Measurements from ENCODE around the gene ANO4.

Gene ANO4

GRCh38 chr12:100830003-100830795 is 35.6 kb downstream of the ANO4 start:
- Histone ChIP-seq H3K36me3 (replicated peaks; ENCODE audit: insufficient read depth, low read length) (no peaks in the 10 kb centered on the region), H3F3A (ENCODE audit: insufficient read depth, low read length) (no peaks in the 10 kb centered on the region), H3K4me1 (ENCODE audit: low read length) (no peaks in the 10 kb centered on the region), H3K79me2 (ENCODE audit: low read length) (no peaks in the 10 kb centered on the region), H3K9ac (ENCODE audit: low read length) (no peak overlapping the region), H3K4me3 (ENCODE audit: low read length) (no peak overlapping the region), H3K9me3 (replicated peaks; ENCODE audit: insufficient read depth, low read length) (no peaks in the 10 kb centered on the region), H3K9me2 (replicated peaks; ENCODE audit: insufficient read depth, low read length) (no peaks in the 10 kb centered on the region), H4K20me1 (ENCODE audit: insufficient read depth, low read length) (no peaks in the 10 kb centered on the region), H3K27me3 (replicated peaks; ENCODE audit: insufficient read depth, low read length) (no peaks in the 10 kb centered on the region), H3K27ac (ENCODE audit: low read length) (no peak overlapping the region), H2AFZ (ENCODE audit: low read length) (no peak overlapping the region), H3K4me2 (ENCODE audit: low read depth, low read length) (no peak overlapping the region)
- no peak for DNase-seq
- TF ChIP-seq EZH2 (optimal IDR thresholded peaks at IDR 0.05; ENCODE audit: low read depth, low read length) (no peak), EZH2phosphoT487 (IDR thresholded peaks at IDR 0.05; ENCODE audit: low read length) (no peak)
- TF ChIP-seq, protein P1, sequence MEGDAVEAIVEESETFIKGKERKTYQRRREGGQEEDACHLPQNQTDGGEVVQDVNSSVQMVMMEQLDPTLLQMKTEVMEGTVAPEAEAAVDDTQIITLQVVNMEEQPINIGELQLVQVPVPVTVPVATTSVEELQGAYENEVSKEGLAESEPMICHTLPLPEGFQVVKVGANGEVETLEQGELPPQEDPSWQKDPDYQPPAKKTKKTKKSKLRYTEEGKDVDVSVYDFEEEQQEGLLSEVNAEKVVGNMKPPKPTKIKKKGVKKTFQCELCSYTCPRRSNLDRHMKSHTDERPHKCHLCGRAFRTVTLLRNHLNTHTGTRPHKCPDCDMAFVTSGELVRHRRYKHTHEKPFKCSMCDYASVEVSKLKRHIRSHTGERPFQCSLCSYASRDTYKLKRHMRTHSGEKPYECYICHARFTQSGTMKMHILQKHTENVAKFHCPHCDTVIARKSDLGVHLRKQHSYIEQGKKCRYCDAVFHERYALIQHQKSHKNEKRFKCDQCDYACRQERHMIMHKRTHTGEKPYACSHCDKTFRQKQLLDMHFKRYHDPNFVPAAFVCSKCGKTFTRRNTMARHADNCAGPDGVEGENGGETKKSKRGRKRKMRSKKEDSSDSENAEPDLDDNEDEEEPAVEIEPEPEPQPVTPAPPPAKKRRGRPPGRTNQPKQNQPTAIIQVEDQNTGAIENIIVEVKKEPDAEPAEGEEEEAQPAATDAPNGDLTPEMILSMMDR (IDR thresholded peaks at IDR 0.05; ENCODE audit: low read length), result no peak

GRCh38 chr12:100833282-100833681 is 38.7 kb downstream of the ANO4 start:
- no peaks in the 10 kb centered on the region for H3K4me1 ChIP-seq (ENCODE audit: low read length)
- H3K79me2 ChIP-seq (ENCODE audit: low read length), result no peaks in the 10 kb centered on the region
- no peaks in the 10 kb centered on the region for H3K27me3 ChIP-seq (replicated peaks; ENCODE audit: insufficient read depth, low read length)
- H3F3A ChIP-seq (ENCODE audit: insufficient read depth, low read length), result no peaks in the 10 kb centered on the region
- H3K4me2 ChIP-seq (ENCODE audit: low read depth, low read length), result no peak overlapping the region
- no peaks in the 10 kb centered on the region for H3K9me2 ChIP-seq (replicated peaks; ENCODE audit: insufficient read depth, low read length)
- H3K4me3 ChIP-seq (ENCODE audit: low read length), result no peak overlapping the region
- H2AFZ ChIP-seq (ENCODE audit: low read length), result no peak overlapping the region
- TF ChIP-seq EZH2 (optimal IDR thresholded peaks at IDR 0.05; ENCODE audit: low read depth, low read length) (no peak), EZH2phosphoT487 (IDR thresholded peaks at IDR 0.05; ENCODE audit: low read length) (no peak)
- TF ChIP-seq, protein P1 (IDR thresholded peaks at IDR 0.05; ENCODE audit: low read length), result no peak
- no peak for DNase-seq
- H3K9ac ChIP-seq (ENCODE audit: low read length), result no peak overlapping the region
- no peaks in the 10 kb centered on the region for H4K20me1 ChIP-seq (ENCODE audit: insufficient read depth, low read length)
- H3K27ac ChIP-seq (ENCODE audit: low read length), result no peak overlapping the region
- no peaks in the 10 kb centered on the region for H3K36me3 ChIP-seq (replicated peaks; ENCODE audit: insufficient read depth, low read length)
- H3K9me3 ChIP-seq (replicated peaks; ENCODE audit: insufficient read depth, low read length), result no peaks in the 10 kb centered on the region

- Histone ChIP-seq H3K9me3 (replicated peaks; ENCODE audit: insufficient read depth, low read length) (no peaks in the 10 kb centered on the region), H2AFZ (ENCODE audit: low read length) (no peak overlapping the region), H3K27me3 (replicated peaks; ENCODE audit: insufficient read depth, low read length) (no peaks in the 10 kb centered on the region), H3K4me1 (ENCODE audit: low read length) (no peaks in the 10 kb centered on the region), H3K4me2 (ENCODE audit: low read depth, low read length) (no peak overlapping the region), H3K9me2 (replicated peaks; ENCODE audit: insufficient read depth, low read length) (no peaks in the 10 kb centered on the region), H3K79me2 (ENCODE audit: low read length) (no peaks in the 10 kb centered on the region), H4K20me1 (ENCODE audit: insufficient read depth, low read length) (no peaks in the 10 kb centered on the region), H3K4me3 (ENCODE audit: low read length) (no peak overlapping the region), H3K27ac (ENCODE audit: low read length) (no peak overlapping the region), H3F3A (ENCODE audit: insufficient read depth, low read length) (no peaks in the 10 kb centered on the region), H3K36me3 (replicated peaks; ENCODE audit: insufficient read depth, low read length) (no peaks in the 10 kb centered on the region), H3K9ac (ENCODE audit: low read length) (no peak overlapping the region)
- no peak for TF ChIP-seq EZH2phosphoT487 (IDR thresholded peaks at IDR 0.05; ENCODE audit: low read length)
- TF ChIP-seq, protein P1 (IDR thresholded peaks at IDR 0.05; ENCODE audit: low read length), result no peak
- no peak for DNase-seq
Measured at GRCh38 chr12:100840748-100841147, 46.2 kb downstream of the ANO4 start.
